ENCODE results near the gene RHBDL1.

Gene RHBDL1

GRCh38 chr16:720990-721764 lies 45.7 kb downstream of the RHBDL1 start, which contains the start of gene ANTKMT:
TSS of gene ANTKMT (plus strand) at chr16:721146. CDS start at chr16:721275, 129 bp downstream.
- TF ChIP-seq CTCF (IDR thresholded peaks at IDR 0.05; ENCODE audit: low read depth, low read length, poor library complexity, severe bottlenecking) (no peak), EZH2phosphoT487 (IDR thresholded peaks at IDR 0.05; ENCODE audit: borderline replicate concordance, low read length) (no peak)
- peak within 1 kb of the TSS; percentile 93 for H3K27ac ChIP-seq (ENCODE audit: low read depth, low read length)
- peak within 1 kb of the TSS; percentile 96 for H3K4me2 ChIP-seq (ENCODE audit: low read length)
- H3K9me3 ChIP-seq (ENCODE audit: control insufficient read depth, insufficient read depth, low read length), result no peaks in the 10 kb centered on the region
- peak within 1 kb of the TSS; percentile 99 for H3K4me3 ChIP-seq (ENCODE audit: low read length)
- peaks cover 3% of the 10 kb centered on the region for H3K27me3 ChIP-seq (ENCODE audit: control insufficient read depth, low read length)
- 0 out of 2 replicates have a peak, but pooled peaks cover 4% of the 10 kb centered on the region for H4K20me1 ChIP-seq (ENCODE audit: control insufficient read depth, insufficient read depth, low read depth, low read length)
- H3K9me2 ChIP-seq (replicated peaks; ENCODE audit: control insufficient read depth, low read length), result no peaks in the 10 kb centered on the region
- H3K36me3 ChIP-seq (ENCODE audit: control insufficient read depth, low read length), result peaks cover 26% of the 10 kb centered on the region
- H3K79me2 ChIP-seq (ENCODE audit: control insufficient read depth, low read length), result peaks cover 9% of the 10 kb centered on the region
- H3K4me1 ChIP-seq (ENCODE audit: control insufficient read depth, low read length), result peaks cover 59% of the 10 kb centered on the region
- H3F3A ChIP-seq (ENCODE audit: control insufficient read depth, insufficient read depth), result peaks cover 11% of the 10 kb centered on the region; the same call in 1 of the 2 replicates

- Histone ChIP-seq H3K4me3 (ENCODE audit: low read length) (peak overlapping the region; percentile 99), H3K27me3 (ENCODE audit: control insufficient read depth, low read length) (no peaks in the 10 kb centered on the region), H3K4me1 (ENCODE audit: control insufficient read depth, low read length) (peaks cover 60% of the 10 kb centered on the region), H4K20me1 (ENCODE audit: control insufficient read depth, insufficient read depth, low read depth, low read length) (0 out of 2 replicates have a peak, but pooled peaks cover 3% of the 10 kb centered on the region), H3K4me2 (ENCODE audit: low read length) (peak overlapping the region; percentile 96), H3F3A (ENCODE audit: control insufficient read depth, insufficient read depth) (peaks cover 11% of the 10 kb centered on the region; the same call in 1 of the 2 replicates), H3K9me3 (ENCODE audit: control insufficient read depth, insufficient read depth, low read length) (no peaks in the 10 kb centered on the region), H3K9me2 (replicated peaks; ENCODE audit: control insufficient read depth, low read length) (no peaks in the 10 kb centered on the region), H3K36me3 (ENCODE audit: control insufficient read depth, low read length) (peaks cover 26% of the 10 kb centered on the region), H3K79me2 (ENCODE audit: control insufficient read depth, low read length) (peaks cover 9% of the 10 kb centered on the region), H3K27ac (ENCODE audit: low read depth, low read length) (no peak overlapping the region)
- TF ChIP-seq EZH2phosphoT487 (IDR thresholded peaks at IDR 0.05; ENCODE audit: borderline replicate concordance, low read length) (no peak), CTCF (IDR thresholded peaks at IDR 0.05; ENCODE audit: low read depth, low read length, poor library complexity, severe bottlenecking) (no peak)
These were observed 46.5 kb downstream of the RHBDL1 start for GRCh38 chr16:721765-722540.

GRCh38 chr16:722835-723633 lies 47.6 kb downstream of the RHBDL1 start:
- H4K20me1 ChIP-seq (ENCODE audit: control insufficient read depth, insufficient read depth, low read depth, low read length), result 0 out of 2 replicates have a peak, but pooled peaks cover 3% of the 10 kb centered on the region
- H3K9me3 ChIP-seq (ENCODE audit: control insufficient read depth, insufficient read depth, low read length), result no peaks in the 10 kb centered on the region
- no peak overlapping the region for H3K4me3 ChIP-seq (ENCODE audit: low read length)
- H3K79me2 ChIP-seq (ENCODE audit: control insufficient read depth, low read length), result peaks cover 9% of the 10 kb centered on the region
- H3K4me2 ChIP-seq (ENCODE audit: low read length), result peak overlapping the region; percentile 27
- H3K27ac ChIP-seq (ENCODE audit: low read depth, low read length), result no peak overlapping the region
- TF ChIP-seq CTCF (IDR thresholded peaks at IDR 0.05; ENCODE audit: low read depth, low read length, poor library complexity, severe bottlenecking) (no peak), EZH2phosphoT487 (IDR thresholded peaks at IDR 0.05; ENCODE audit: borderline replicate concordance, low read length) (no peak)
- H3F3A ChIP-seq (ENCODE audit: control insufficient read depth, insufficient read depth), result peaks cover 11% of the 10 kb centered on the region; the same call in 1 of the 2 replicates
- H3K36me3 ChIP-seq (ENCODE audit: control insufficient read depth, low read length), result peaks cover 26% of the 10 kb centered on the region
- H3K9me2 ChIP-seq (replicated peaks; ENCODE audit: control insufficient read depth, low read length), result no peaks in the 10 kb centered on the region
- H3K4me1 ChIP-seq (ENCODE audit: control insufficient read depth, low read length), result peaks cover 60% of the 10 kb centered on the region
- no peaks in the 10 kb centered on the region for H3K27me3 ChIP-seq (ENCODE audit: control insufficient read depth, low read length)
